GM13976 (cell line): ENCODE measurements around the gene KRTAP10-3.

ENCODE experiments used
- DNase-seq: peaks from one replicate; pipeline ENCODE4 v3.0.0; 2012; ENCODE audit warnings: low spot score
- CTCF ChIP-seq: IDR thresholded peaks from 2 replicates; pipeline ENCODE4 v1.5.1; 2012; ENCODE audit warnings: borderline replicate concordance, mild to moderate bottlenecking; ENCODE audit not compliant: insufficient read depth; ENCODE audit errors: extremely low read depth, missing control alignments, control extremely low read depth
- in situ Hi-C: fragments of 300-500 bp; cut with MboI; formaldehyde crosslinking; loops from one replicate; pipeline ENCODE4 v1.12.0; 2022; ENCODE audit warnings: low sequenced_read_pairs, mixed read lengths, inconsistent platforms; ENCODE audit not compliant: unreplicated experiment

KRTAP10-3 gene

GRCh38 chr21:44516342-44516741, 42.3 kb downstream of the KRTAP10-3 start:
- in situ Hi-C loops, result no loop called here
- TF ChIP-seq CTCF, result no peak
- no peak for DNase-seq

- TF ChIP-seq CTCF, result no peak
- no peak for DNase-seq
- in situ Hi-C loops, result no loop called here
These were observed 43.0 kb downstream of the KRTAP10-3 start for GRCh38 chr21:44515359-44516165.

- in situ Hi-C loops, result no loop called here
- DNase-seq, result no peak
- no peak for TF ChIP-seq CTCF
These were observed 43.7 kb downstream of the KRTAP10-3 start for GRCh38 chr21:44514746-44515358.

- no peak for DNase-seq
- TF ChIP-seq CTCF, result no peak
- in situ Hi-C loops, result no loop called here
These were observed 44.4 kb downstream of the KRTAP10-3 start for GRCh38 chr21:44514218-44514520.

GRCh38 chr21:44513389-44514217, 45.0 kb downstream of the KRTAP10-3 start:
- in situ Hi-C loops, result no loop called here
- no peak for DNase-seq

More at GRCh38 chr21:44513389-44514217, 45.0 kb downstream of the KRTAP10-3 start:
- no peak for TF ChIP-seq CTCF
